ENCODE measurements around the gene TRERF1. TPM values are rescaled to one million over a fixed set of nuclear protein-coding genes. Genes with fewer than 3 reads are reported as not detected.

Gene TRERF1, protein sequence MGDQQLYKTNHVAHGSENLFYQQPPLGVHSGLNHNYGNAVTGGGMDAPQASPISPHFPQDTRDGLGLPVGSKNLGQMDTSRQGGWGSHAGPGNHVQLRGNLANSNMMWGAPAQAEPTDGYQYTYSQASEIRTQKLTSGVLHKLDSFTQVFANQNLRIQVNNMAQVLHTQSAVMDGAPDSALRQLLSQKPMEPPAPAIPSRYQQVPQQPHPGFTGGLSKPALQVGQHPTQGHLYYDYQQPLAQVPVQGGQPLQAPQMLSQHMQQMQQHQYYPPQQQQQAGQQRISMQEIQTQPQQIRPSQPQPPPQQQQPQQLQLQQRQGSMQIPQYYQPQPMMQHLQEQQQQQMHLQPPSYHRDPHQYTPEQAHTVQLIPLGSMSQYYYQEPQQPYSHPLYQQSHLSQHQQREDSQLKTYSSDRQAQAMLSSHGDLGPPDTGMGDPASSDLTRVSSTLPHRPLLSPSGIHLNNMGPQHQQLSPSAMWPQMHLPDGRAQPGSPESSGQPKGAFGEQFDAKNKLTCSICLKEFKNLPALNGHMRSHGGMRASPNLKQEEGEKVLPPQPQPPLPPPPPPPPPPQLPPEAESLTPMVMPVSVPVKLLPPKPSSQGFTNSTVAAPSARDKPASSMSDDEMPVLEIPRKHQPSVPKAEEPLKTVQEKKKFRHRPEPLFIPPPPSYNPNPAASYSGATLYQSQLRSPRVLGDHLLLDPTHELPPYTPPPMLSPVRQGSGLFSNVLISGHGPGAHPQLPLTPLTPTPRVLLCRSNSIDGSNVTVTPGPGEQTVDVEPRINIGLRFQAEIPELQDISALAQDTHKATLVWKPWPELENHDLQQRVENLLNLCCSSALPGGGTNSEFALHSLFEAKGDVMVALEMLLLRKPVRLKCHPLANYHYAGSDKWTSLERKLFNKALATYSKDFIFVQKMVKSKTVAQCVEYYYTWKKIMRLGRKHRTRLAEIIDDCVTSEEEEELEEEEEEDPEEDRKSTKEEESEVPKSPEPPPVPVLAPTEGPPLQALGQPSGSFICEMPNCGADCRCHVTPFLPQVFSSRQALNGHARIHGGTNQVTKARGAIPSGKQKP (N-terminal part only)
- 9.7 and 13.2 TPM in 2 replicates for total RNA-seq (ENCODE audit: low replicate concordance)
- long read RNA-seq, partial matches to known transcripts: 1 of 7 reads
- long read RNA-seq, other reads (novel, unspliced or antisense): 6 of 7 reads

DNA sequence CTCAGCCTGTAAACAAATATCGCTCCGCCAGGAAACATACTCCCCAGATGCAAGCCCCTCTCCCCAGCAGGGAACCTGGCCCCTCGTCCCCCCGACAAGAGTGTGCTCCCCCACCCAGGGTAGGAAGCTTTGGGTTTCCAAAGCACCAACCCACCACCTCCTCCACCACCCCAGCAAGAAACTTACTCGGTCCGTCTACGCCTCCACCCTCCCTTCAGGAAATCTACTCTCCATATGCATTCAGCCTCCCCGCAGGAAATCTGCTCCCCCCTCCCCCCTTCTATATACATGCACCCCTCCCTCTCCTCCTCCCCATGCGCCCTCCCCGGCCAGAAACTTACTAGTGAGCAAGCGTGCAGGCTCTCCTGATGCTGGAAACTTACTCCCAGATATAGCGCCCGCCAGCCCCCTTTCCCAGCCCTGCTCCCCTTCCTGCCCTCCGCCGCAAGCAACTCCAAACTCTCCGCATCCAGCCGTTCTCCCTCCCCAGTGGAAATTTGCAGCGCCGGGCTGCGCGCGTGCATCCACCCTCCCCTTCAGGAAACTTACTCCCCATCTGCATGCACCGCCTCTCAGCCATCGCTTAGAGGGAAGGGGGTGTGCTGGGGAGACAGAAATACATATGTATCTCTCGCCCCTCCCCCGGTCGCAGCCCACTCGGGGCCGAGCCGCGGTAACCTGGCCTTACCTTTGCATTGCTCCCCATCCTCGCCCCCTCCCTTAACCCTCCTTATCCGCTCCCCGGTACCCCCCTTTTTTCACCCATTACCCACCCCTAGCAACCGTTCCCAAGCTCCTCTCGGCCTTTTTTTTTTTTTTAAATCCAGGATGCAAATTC, at the start of gene TRERF1:
Gene TRERF1 (minus strand): TSS at position 594 of the 838 bp plus-strand sequence. CDS start 182,336 bp downstream, outside the sequence.
- H3K27ac Mint-ChIP-seq: peak within 1 kb of the TSS; percentile 88

DNA sequence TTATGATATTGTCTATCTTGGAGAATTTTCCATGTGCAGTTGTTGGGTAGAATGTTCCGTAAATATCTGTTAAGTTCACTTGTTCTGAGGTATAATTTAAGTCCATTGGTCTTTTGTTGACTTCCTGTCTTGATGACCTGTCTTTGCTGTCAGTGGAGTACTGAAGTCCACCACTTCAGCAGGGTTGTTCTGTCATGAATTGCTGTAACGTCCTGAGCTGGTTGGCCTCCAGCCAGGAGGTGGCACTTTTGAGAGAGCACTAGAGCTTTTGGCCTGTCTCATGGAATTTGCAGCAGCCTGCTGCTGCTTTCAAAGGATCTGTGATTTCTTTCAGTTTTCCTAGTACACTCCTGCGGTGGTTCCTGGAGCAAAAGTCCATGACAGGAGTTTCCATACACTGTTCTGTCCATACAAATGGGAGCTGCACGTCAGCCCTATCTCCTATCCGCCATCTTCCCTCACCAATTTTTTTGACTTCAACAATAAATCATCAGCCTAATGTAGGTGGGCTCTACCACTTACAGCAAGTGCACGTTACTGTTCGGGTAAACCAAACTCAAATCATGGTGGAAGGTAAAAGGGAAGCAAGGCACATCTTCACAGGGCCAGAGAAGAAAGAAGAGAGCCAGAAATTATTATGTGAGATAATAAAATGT, 46.9 kb upstream of the TRERF1 start:
- no peaks in the 10 kb centered on the region for H3K36me3 Mint-ChIP-seq
- H3K27me3 Mint-ChIP-seq: peaks cover 9% of the 10 kb centered on the region
- no peaks in the 10 kb centered on the region for H3K4me1 Mint-ChIP-seq (ENCODE audit: unreplicated experiment)
- no peak for DNase-seq (ENCODE audit: extremely low spot score, unreplicated experiment)
- TF ChIP-seq, protein P1, sequence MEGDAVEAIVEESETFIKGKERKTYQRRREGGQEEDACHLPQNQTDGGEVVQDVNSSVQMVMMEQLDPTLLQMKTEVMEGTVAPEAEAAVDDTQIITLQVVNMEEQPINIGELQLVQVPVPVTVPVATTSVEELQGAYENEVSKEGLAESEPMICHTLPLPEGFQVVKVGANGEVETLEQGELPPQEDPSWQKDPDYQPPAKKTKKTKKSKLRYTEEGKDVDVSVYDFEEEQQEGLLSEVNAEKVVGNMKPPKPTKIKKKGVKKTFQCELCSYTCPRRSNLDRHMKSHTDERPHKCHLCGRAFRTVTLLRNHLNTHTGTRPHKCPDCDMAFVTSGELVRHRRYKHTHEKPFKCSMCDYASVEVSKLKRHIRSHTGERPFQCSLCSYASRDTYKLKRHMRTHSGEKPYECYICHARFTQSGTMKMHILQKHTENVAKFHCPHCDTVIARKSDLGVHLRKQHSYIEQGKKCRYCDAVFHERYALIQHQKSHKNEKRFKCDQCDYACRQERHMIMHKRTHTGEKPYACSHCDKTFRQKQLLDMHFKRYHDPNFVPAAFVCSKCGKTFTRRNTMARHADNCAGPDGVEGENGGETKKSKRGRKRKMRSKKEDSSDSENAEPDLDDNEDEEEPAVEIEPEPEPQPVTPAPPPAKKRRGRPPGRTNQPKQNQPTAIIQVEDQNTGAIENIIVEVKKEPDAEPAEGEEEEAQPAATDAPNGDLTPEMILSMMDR (conservative IDR thresholded peaks at IDR 0.05): no peak
- H3K9me3 Mint-ChIP-seq: peaks cover 10% of the 10 kb centered on the region
- no peak overlapping the region for H3K27ac Mint-ChIP-seq
- no peak overlapping the region for H3K4me3 Mint-ChIP-seq

More for the DNA sequence above, at the start of gene TRERF1:
- Mint-ChIP-seq H3K36me3 (peaks cover 8% of the 10 kb centered on the region), H3K27me3 (peaks cover 3% of the 10 kb centered on the region), H3K9me3 (no peaks in the 10 kb centered on the region), H3K4me1 (ENCODE audit: unreplicated experiment) (peaks cover 37% of the 10 kb centered on the region), H3K4me3 (peak within 1 kb of the TSS; percentile 99)
- TF ChIP-seq, protein P1 (conservative IDR thresholded peaks at IDR 0.05): no peak
- DNase-seq (ENCODE audit: extremely low spot score, unreplicated experiment): peak; percentile 77

DNA sequence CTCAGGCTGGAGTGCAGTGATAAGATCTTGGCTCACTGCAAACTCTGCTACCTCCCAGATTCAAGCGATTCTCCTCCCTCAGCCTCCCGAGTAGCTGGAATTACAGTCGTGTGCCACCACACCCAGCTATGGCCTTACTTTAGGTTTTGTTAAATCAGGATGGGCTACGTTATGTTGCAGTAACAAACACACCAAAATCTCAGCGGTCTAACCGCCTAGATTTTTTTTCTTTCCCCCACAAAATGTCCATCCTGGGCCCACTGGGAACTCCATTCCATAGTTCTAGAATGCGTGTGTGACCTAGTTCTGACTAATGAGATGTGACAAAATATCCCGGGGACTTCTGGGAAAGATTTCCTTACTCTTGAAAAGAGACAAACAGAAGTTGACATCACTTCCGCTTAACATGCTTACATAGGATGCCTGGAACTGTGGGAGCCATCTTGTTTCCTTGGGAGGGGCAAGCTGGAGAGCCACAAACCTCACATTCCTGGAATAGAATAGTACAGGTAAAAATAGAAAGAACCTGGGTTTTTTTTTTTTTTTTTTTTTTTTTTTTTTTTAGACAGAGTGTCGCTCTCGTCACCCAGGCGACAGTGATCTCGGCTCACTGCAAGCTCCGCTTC, 42.3 kb upstream of the TRERF1 start:
- Mint-ChIP-seq H3K36me3 (no peaks in the 10 kb centered on the region), H3K4me3 (no peak overlapping the region), H3K9me3 (peaks cover 6% of the 10 kb centered on the region), H3K27ac (no peak overlapping the region), H3K4me1 (ENCODE audit: unreplicated experiment) (no peaks in the 10 kb centered on the region), H3K27me3 (peaks cover 3% of the 10 kb centered on the region)
- DNase-seq (ENCODE audit: extremely low spot score, unreplicated experiment): no peak
- TF ChIP-seq, protein P1 (conservative IDR thresholded peaks at IDR 0.05): no peak

DNA sequence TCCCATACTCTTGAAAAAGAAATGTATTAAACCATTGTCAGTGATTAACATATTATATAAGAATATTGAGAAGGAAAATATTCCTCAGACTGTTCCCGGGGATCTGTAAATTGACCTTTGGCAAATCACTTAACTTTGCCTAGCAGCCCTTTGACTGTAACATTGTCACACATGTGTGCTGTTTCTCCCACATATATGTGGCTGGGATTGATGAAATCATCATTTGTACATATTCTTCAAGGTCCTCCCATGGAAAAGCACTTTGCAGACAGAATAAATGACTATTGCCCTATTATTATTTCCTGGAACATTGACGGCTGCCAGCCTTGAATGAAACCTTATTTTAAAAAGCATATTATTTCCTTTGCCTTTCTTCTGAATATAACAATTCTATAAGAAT, 36.4 kb upstream of the TRERF1 start:
- Mint-ChIP-seq H3K4me3 (no peak overlapping the region), H3K9me3 (no peaks in the 10 kb centered on the region), H3K27me3 (no peaks in the 10 kb centered on the region), H3K27ac (no peak overlapping the region), H3K36me3 (no peaks in the 10 kb centered on the region), H3K4me1 (ENCODE audit: unreplicated experiment) (peaks cover 6% of the 10 kb centered on the region)
- DNase-seq (ENCODE audit: extremely low spot score, unreplicated experiment): no peak
- TF ChIP-seq, protein P1 (conservative IDR thresholded peaks at IDR 0.05): no peak
